Lung (tissue), 16 donors: ENCODE results near the gene OR52H1. TPM values are rescaled to one million over a fixed set of nuclear protein-coding genes. Genes with fewer than 3 reads are reported as not detected.

Experiments used
- ATAC-seq: fragments of 200-7000 bp; cut with Tn5 transposase; one replicate; pipeline ENCODE4 v1.9.1; 2020; ENCODE audit warnings: moderate number of reproducible peaks; ENCODE audit not compliant: insufficient read depth, low FRiP score
- DNase-seq, 3 donors: peaks; one replicate each; pipeline ENCODE4 v3.0.0-alpha.2; 2013 to 2017
- H3K27ac ChIP-seq, 2 donors: one replicate each; pipeline ENCODE4 v1.5.1; 2013; ENCODE audit warnings: mild to moderate bottlenecking in 2 of 2, moderate library complexity in 2 of 2, control low read depth in 1 of 2, inconsistent platforms in 1 of 2, low read depth in 1 of 2, low read length in 1 of 2
- H3K27me3 ChIP-seq, 3 donors: one replicate each; pipeline ENCODE4 v1.5.1; 2013; ENCODE audit warnings: low read length in 2 of 3; ENCODE audit not compliant: control insufficient read depth in 3 of 3, insufficient read depth in 3 of 3
- H3K36me3 ChIP-seq, 4 donors: one replicate each; pipeline ENCODE4 v1.5.1; 2013; ENCODE audit warnings: low read length in 4 of 4, mild to moderate bottlenecking in 1 of 4, moderate library complexity in 1 of 4; ENCODE audit not compliant: control insufficient read depth in 4 of 4, insufficient read depth in 4 of 4
- H3K4me1 ChIP-seq, 5 donors: one replicate each; pipeline ENCODE4 v1.5.1; 2013; ENCODE audit warnings: low read length in 5 of 5, mild to moderate bottlenecking in 2 of 5, moderate library complexity in 1 of 5; ENCODE audit not compliant: control insufficient read depth in 5 of 5, insufficient read depth in 5 of 5
- H3K4me3 ChIP-seq: one replicate; pipeline ENCODE4 v1.5.1; 2013; ENCODE audit warnings: mild to moderate bottlenecking, control low read depth, moderate library complexity
- H3K9ac ChIP-seq, 2 donors: one replicate each; pipeline ENCODE4 v1.5.1; 2013; ENCODE audit warnings: low read length in 2 of 2, control low read depth in 1 of 2; ENCODE audit not compliant: insufficient read depth in 1 of 2
- H3K9me3 ChIP-seq, 4 donors: one replicate each; pipeline ENCODE4 v1.5.1; 2013; ENCODE audit warnings: low read length in 3 of 4, mild to moderate bottlenecking in 1 of 4, moderate library complexity in 1 of 4; ENCODE audit not compliant: control insufficient read depth in 4 of 4, insufficient read depth in 3 of 4
- WGBS, 2 donors: extraction: QIAGEN DNeasy Blood & Tissue Kit; methylation state at CpG; one replicate each; pipeline ENCODE4 v1.1.7; 2013; 5-methylcytosine and 5-hydroxymethylcytosine counted together
- long read RNA-seq, 5 donors: transcript quantifications; one replicate each; lab custom pipeline, GENCODE V29; 2026
- polyA plus RNA-seq, 2 donors: library from polyadenylated mRNA; stranded (reverse); fragments of 200-250 nt; gene quantifications; one replicate each; pipeline ENCODE4 v1.2.1, GENCODE V29; 2013
- total RNA-seq, 2 donors: library from RNA; depleted of rRNA in 1 of 2; stranded (reverse); fragments of >200 nt in 1 of 2; gene quantifications; one replicate each; pipeline ENCODE4 v1.2.1, GENCODE V29; 2014 to 2021
- TF ChIP-seq, protein P1 (sequence below): IDR thresholded peaks from 2 replicates; pipeline ENCODE4 v1.5.1; 2012; ENCODE audit warnings: mild to moderate bottlenecking; ENCODE audit errors: control extremely low read depth, extremely low read depth
- donor health status: control.
- donor health status: control.
- donor health status: Bipolar disorder and iron deficiency.
- donor health status: healthy.
- donor health status: DM: yes; HTN: yes; CAD: no.

Gene OR52H1
- total RNA-seq (1 to 10 TPM in 1 of 2 donors, under 1 TPM in 1; 0.40 to 2.8 TPM), polyA plus RNA-seq (under 1 TPM in 1 of 2 donors, not detected in 1; 0.03 TPM)
- long read RNA-seq, donor 1, result 0 reads
- long read RNA-seq, donor 2, result 0 reads
- long read RNA-seq, donor 3, result 0 reads
- long read RNA-seq, donor 4, result 0 reads
- long read RNA-seq, donor 5, result 0 reads

DNA sequence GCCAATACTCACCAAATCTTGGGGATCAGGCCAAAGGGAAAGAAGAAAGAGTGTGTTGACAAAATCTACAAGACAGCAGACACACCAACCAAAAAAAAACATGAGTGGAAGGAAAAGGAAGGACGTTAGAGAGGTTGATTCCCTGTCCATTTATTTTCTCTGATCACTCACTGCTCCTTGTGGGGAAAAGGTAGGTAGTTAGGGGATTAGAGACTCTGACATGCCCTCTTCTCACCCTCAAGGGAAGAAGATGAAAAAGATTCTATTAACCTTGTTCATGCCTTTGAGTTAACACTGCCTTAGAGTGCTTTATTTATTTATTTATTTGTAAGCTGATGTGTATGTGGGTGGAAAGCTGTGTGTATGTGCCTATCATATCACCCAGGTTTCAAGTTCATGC lies at the start of gene OR52H1:
Gene OR52H1 (minus strand): TSS at position 101 of the 400 bp plus-strand sequence. CDS start 3,035 bp downstream, outside the sequence.
- Histone ChIP-seq H3K4me3 (no peak within 1 kb of the TSS), H3K36me3 (no peaks in the 10 kb centered on the region), H3K9ac (no peak within 1 kb of the TSS), H3K27me3 (no peaks in the 10 kb centered on the region), H3K9me3 (no peaks in the 10 kb centered on the region), H3K4me1 (no peaks in the 10 kb centered on the region), H3K27ac (no peak within 1 kb of the TSS)
- ATAC-seq (no peak), DNase-seq (no peak)
- WGBS, 2 donors, result 50 to 71% methylated on average over 1 of the region's 1 CpG
- TF ChIP-seq, protein P1, sequence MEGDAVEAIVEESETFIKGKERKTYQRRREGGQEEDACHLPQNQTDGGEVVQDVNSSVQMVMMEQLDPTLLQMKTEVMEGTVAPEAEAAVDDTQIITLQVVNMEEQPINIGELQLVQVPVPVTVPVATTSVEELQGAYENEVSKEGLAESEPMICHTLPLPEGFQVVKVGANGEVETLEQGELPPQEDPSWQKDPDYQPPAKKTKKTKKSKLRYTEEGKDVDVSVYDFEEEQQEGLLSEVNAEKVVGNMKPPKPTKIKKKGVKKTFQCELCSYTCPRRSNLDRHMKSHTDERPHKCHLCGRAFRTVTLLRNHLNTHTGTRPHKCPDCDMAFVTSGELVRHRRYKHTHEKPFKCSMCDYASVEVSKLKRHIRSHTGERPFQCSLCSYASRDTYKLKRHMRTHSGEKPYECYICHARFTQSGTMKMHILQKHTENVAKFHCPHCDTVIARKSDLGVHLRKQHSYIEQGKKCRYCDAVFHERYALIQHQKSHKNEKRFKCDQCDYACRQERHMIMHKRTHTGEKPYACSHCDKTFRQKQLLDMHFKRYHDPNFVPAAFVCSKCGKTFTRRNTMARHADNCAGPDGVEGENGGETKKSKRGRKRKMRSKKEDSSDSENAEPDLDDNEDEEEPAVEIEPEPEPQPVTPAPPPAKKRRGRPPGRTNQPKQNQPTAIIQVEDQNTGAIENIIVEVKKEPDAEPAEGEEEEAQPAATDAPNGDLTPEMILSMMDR, result no peak

GRCh38 chr11:5597953-5598352 lies 49.6 kb upstream of the OR52H1 start:
- Histone ChIP-seq H3K27me3 (no peaks in the 10 kb centered on the region), H3K36me3 (no peaks in the 10 kb centered on the region), H3K27ac (peak overlapping the region in 1 of 2 donors; percentile 53), H3K4me1 (peaks cover 0 to 9% (median 0%) of the 10 kb centered on the region in 5 donors), H3K9me3 (peaks cover 0 to 2% (median 0%) of the 10 kb centered on the region in 4 donors), H3K4me3 (no peak overlapping the region), H3K9ac (no peak overlapping the region)
- TF ChIP-seq, protein P1, result no peak
- ATAC-seq, result no peak
- DNase-seq, result no peak
- WGBS, 2 donors, result 62 to 65% methylated on average over 3 of the region's 3 CpGs

DNA sequence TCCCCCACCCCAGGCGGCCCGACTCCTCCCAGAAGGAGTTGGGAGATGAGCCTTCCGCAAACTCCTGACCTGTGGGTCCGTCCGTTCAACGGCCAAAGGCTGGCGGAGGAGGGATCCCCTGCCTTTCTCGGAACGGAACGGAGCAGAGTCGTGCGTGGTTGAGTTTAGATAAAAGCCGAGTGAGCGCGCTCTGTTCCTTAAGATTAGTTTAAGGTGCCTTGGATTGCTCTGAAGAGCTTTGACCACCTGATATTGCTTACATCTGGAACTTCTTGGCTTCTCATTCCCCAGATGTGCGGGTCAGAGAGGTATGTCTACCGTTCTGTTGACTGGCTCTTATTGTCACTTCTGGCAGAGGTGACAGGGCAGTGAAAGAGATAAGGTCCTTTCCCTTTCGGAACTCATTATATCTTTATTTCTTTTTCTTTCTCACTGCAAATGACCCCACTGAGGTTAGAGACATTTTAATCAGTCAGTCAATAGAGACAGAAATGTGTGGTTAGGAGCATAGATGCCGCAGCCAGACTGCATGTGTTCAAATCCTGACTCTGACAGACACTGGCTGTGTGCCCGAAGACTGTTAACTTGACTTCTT lies 48.4 kb upstream of the OR52H1 start, which contains the start of gene TRIM6:
Gene TRIM6 (plus strand): TSS at position 31 of the 595 bp plus-strand sequence. CDS start 261 bp downstream, at position 292.
- WGBS, 2 donors, result 6 to 10% methylated on average over 20 of the region's 20 CpGs
- peaks cover 0 to 2% (median 0%) of the 10 kb centered on the region in 4 donors for H3K9me3 ChIP-seq
- peak within 1 kb of the TSS in 1 of 2 donors; percentile 53 for H3K9ac ChIP-seq
- peak within 1 kb of the TSS in 1 of 2 donors; percentile 55 for H3K27ac ChIP-seq
- DNase-seq (peak; percentile 62 to 71 (median 64)), ATAC-seq (no peak)
- H3K27me3 ChIP-seq, result no peaks in the 10 kb centered on the region
- peaks cover 0 to 9% (median 0%) of the 10 kb centered on the region in 5 donors for H3K4me1 ChIP-seq
- peak within 1 kb of the TSS; percentile 28 for H3K4me3 ChIP-seq
- TF ChIP-seq, protein P1, result no peak
- no peaks in the 10 kb centered on the region for H3K36me3 ChIP-seq
